ENCODE results near the gene SAE1. TPM values are rescaled to one million over a fixed set of nuclear protein-coding genes. Genes with fewer than 3 reads are reported as not detected.

The SAE1 gene
- total RNA-seq, 2 experiments from 2014 or later, result 125 to 127 TPM

GRCh38 chr19:47161876-47162489, 31.3 kb downstream of the SAE1 start:
- Mint-ChIP-seq H3K36me3 (ENCODE audit: low read depth) (peaks cover 37% of the 10 kb centered on the region), H3K9me3 (no peaks in the 10 kb centered on the region), H3K27me3 (no peaks in the 10 kb centered on the region), H3K4me1 (ENCODE audit: low read depth) (peaks cover 55% of the 10 kb centered on the region), H3K4me3 (no peak overlapping the region), H3K27ac (no peak overlapping the region)
- ChIA-PET CTCF (interaction anchor here (0.8 to 9.8 kb wide), 5 partner anchors 11 to 82 kb away, joined by 3 to 69 read pairs (median 8); no protein-coding TSS in a partner anchor), POLR2A (interaction anchor here (0.9 to 1.6 kb wide), 3 partner anchors 15 to 24 kb away, joined by 3 to 4 read pairs (median 3); no protein-coding TSS in a partner anchor)
- TF ChIP-seq CTCF (IDR thresholded peaks at IDR 0.05), result no peak
- ATAC-seq (no peak), DNase-seq (no peak)
- intact Hi-C loops (cut with micrococcal nuclease), result no loop called here

GRCh38 chr19:47168065-47168464, 37.4 kb downstream of the SAE1 start:
- no peak for ATAC-seq
- Mint-ChIP-seq H3K27ac (no peak overlapping the region), H3K9me3 (no peaks in the 10 kb centered on the region), H3K4me1 (ENCODE audit: low read depth) (peaks cover 10% of the 10 kb centered on the region), H3K4me3 (no peak overlapping the region), H3K36me3 (ENCODE audit: low read depth) (peaks cover 37% of the 10 kb centered on the region), H3K27me3 (no peaks in the 10 kb centered on the region)
- ChIA-PET POLR2A (interaction anchor here (1.3 to 2.1 kb wide), 3 partner anchors 9 to 14 kb away, joined by 3 to 11 read pairs (median 5); no protein-coding TSS in a partner anchor), CTCF (interaction anchor here (1.4 to 3.4 kb wide), 3 partner anchors 9 to 43 kb away, joined by 5 to 12 read pairs (median 9); no protein-coding TSS in a partner anchor)
- intact Hi-C loops (cut with micrococcal nuclease), result no loop called here
- TF ChIP-seq CTCF (IDR thresholded peaks at IDR 0.05), result no peak
- DNase-seq, result no peak

- no peak for ATAC-seq
- no peak for DNase-seq
- ChIA-PET POLR2A (interaction anchor here (0.6 to 1.4 kb wide), 5 partner anchors 14 to 70 kb away, joined by 3 to 6 read pairs (median 3); partner anchors contain the start of gene SAE1), CTCF (interaction anchor here (1.0 to 2.1 kb wide), 2 partner anchors 37 to 75 kb away, joined by 3 to 6 read pairs; no protein-coding TSS in a partner anchor)
- Mint-ChIP-seq H3K36me3 (ENCODE audit: low read depth) (peaks cover 56% of the 10 kb centered on the region), H3K4me1 (ENCODE audit: low read depth) (peaks cover 38% of the 10 kb centered on the region), H3K27ac (no peak overlapping the region), H3K9me3 (no peaks in the 10 kb centered on the region), H3K4me3 (no peak overlapping the region), H3K27me3 (no peaks in the 10 kb centered on the region)
- intact Hi-C loops (cut with micrococcal nuclease), result no loop called here
- TF ChIP-seq CTCF (IDR thresholded peaks at IDR 0.05), result no peak
Observed at GRCh38 chr19:47172666-47173455, 42.2 kb downstream of the SAE1 start.

- peaks cover 62% of the 10 kb centered on the region for H3K4me1 Mint-ChIP-seq (ENCODE audit: low read depth)
- ChIA-PET CTCF (interaction anchor here (0.6 to 3.7 kb wide), 6 partner anchors 10 to 35 kb away, joined by 3 to 25 read pairs (median 9); no protein-coding TSS in a partner anchor), POLR2A (interaction anchor here (1.3 to 2.6 kb wide), 3 partner anchors 10 to 34 kb away, joined by 3 to 15 read pairs (median 13); no protein-coding TSS in a partner anchor)
- no peak for TF ChIP-seq CTCF (IDR thresholded peaks at IDR 0.05)
- H3K36me3 Mint-ChIP-seq (ENCODE audit: low read depth), result peaks cover 52% of the 10 kb centered on the region
- no peak overlapping the region for H3K4me3 Mint-ChIP-seq
- ATAC-seq (no peak), DNase-seq (no peak)
- no peaks in the 10 kb centered on the region for H3K27me3 Mint-ChIP-seq
- peak overlapping the region; percentile 89 for H3K27ac Mint-ChIP-seq
- intact Hi-C loops (cut with micrococcal nuclease), result no loop called here
- no peaks in the 10 kb centered on the region for H3K9me3 Mint-ChIP-seq
Observed at GRCh38 chr19:47176071-47176626, 45.5 kb downstream of the SAE1 start.

Data from activated CD8-positive, alpha-beta T cell treated with anti-CD3 and anti-CD28 coated beads for 36 hours (primary cell).